ENCODE results near the gene UBASH3B.

Gene UBASH3B

GRCh38 chr11:122649116-122649515, 6.4 kb upstream of the UBASH3B start:
- DNase-seq = no peak

- DNase-seq = no peak
Observed at GRCh38 chr11:122650619-122651018, 4.9 kb upstream of the UBASH3B start.

- DNase-seq = no peak
Observed at GRCh38 chr11:122652495-122652894, 3.0 kb upstream of the UBASH3B start.

GRCh38 chr11:122653916-122654585, 1.5 kb upstream of the UBASH3B start:
- no peak for DNase-seq

GRCh38 chr11:122656073-122656630, 630 bp downstream of the UBASH3B start:
- peak; percentile 16 for DNase-seq

GRCh38 chr11:122656631-122657101, 1.1 kb downstream of the UBASH3B start:
- DNase-seq = peak; percentile 24

- DNase-seq = no peak
Observed at GRCh38 chr11:122659676-122660554, 4.4 kb downstream of the UBASH3B start.

- DNase-seq = no peak
Observed at GRCh38 chr11:122661182-122661945, 5.8 kb downstream of the UBASH3B start.

- no peak for DNase-seq
Observed at GRCh38 chr11:122663056-122663740, 7.7 kb downstream of the UBASH3B start.

- no peak for DNase-seq
Observed at GRCh38 chr11:122663764-122664163, 8.2 kb downstream of the UBASH3B start.

- no peak for DNase-seq
Observed at GRCh38 chr11:122664188-122664587, 8.7 kb downstream of the UBASH3B start.

GRCh38 chr11:122665861-122666260, 10.3 kb downstream of the UBASH3B start:
- no peak for DNase-seq

GRCh38 chr11:122666743-122667142, 11.2 kb downstream of the UBASH3B start:
- no peak for DNase-seq

- no peak for DNase-seq
Observed at GRCh38 chr11:122668562-122669090, 13.1 kb downstream of the UBASH3B start.

GRCh38 chr11:122670131-122670530, 14.6 kb downstream of the UBASH3B start:
- DNase-seq = no peak

- no peak for DNase-seq
Observed at GRCh38 chr11:122671400-122671891, 15.9 kb downstream of the UBASH3B start.

- DNase-seq = no peak
Observed at GRCh38 chr11:122672892-122673291, 17.4 kb downstream of the UBASH3B start.

GRCh38 chr11:122673701-122674100, 18.2 kb downstream of the UBASH3B start:
- DNase-seq = no peak

GRCh38 chr11:122676638-122677037, 21.1 kb downstream of the UBASH3B start:
- no peak for DNase-seq

- DNase-seq = no peak
Observed at GRCh38 chr11:122677256-122677655, 21.7 kb downstream of the UBASH3B start.

GRCh38 chr11:122678406-122678805, 22.9 kb downstream of the UBASH3B start:
- no peak for DNase-seq

- no peak for DNase-seq
Observed at GRCh38 chr11:122679466-122679865, 23.9 kb downstream of the UBASH3B start.

Data from T-helper 9 cell (primary cell).